Measurements from ENCODE around the gene DEPDC5. TPM values are rescaled to one million over a fixed set of nuclear protein-coding genes. Genes with fewer than 3 reads are reported as not detected.
A peak's percentile ranks its signal among the peaks of the same experiment; 100 is the strongest.

Gene DEPDC5
- total and polyA plus RNA-seq, 10 of the 15 experiments (the other 5 are each of a cell fraction or from before 2014, with no cell fraction given): 3.0 to 38.9 (median 22.8) TPM

DNA sequence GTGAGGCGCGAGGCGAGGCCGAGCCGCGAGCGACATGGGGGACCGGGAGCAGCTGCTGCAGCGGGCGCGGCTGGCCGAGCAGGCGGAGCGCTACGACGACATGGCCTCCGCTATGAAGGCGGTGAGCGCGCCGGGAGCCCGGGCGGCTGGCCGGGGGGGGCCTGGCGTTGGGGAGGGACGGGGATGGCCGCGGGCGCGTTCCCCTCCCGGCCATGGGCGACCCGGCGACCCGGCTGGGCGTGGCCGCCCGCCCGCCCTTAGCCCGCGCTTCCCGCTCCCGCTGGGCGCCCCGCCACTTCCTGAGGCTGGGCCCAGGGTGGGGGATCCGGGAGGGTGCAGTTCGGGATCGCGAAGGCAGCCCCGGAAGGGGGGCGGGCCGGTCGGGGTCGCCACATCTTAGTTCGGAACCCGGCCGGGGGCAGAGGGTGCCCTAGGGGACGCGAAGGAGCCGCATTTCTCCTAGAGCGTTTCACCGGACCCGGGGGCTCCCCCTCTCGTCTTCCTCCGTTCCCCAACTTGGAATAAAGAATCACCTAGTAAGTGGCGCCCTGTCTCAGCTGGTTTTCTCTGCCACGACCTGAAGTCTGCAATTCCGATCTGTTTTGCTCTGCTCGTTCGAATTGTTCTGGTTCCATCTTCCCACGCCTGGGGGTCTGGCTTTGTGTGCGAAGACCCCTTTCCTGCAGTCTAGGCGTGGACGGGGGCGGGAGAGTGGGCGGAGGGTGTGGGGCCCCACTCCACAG lies 191.1 kb downstream of the DEPDC5 start:
- Histone ChIP-seq H3K27me3 (replicated peaks in 1 of 2; ENCODE audit: control insufficient read depth in 2 of 2, insufficient read depth in 2 of 2, low read length in 1 of 2) (no peaks in the 10 kb centered on the region), H3K9me3 (replicated peaks; ENCODE audit: control insufficient read depth, insufficient read depth, low read length) (no peaks in the 10 kb centered on the region), H3K9ac (ENCODE audit: control insufficient read depth, insufficient read depth, low read length) (peak overlapping the region; percentile 91), H3K27ac (ENCODE audit: control insufficient read depth, insufficient read depth) (peak overlapping the region; percentile 83), H3K36me3 (ENCODE audit: control insufficient read depth in 2 of 2, insufficient read depth in 2 of 2, low read length in 1 of 2) (peaks cover 0 to 3% of the 10 kb centered on the region in 2 experiments; a peak in 3 of 4 replicates), H3K4me1 (ENCODE audit: control insufficient read depth, insufficient read depth, low read length) (peaks cover 13% of the 10 kb centered on the region), H2AFZ (ENCODE audit: control insufficient read depth, low read depth, low read length) (peak overlapping the region; percentile 94), H3K4me2 (ENCODE audit: control insufficient read depth, insufficient read depth) (peak overlapping the region; percentile 75), H3K4me3 (peak overlapping the region; percentile 100), H4K20me1 (ENCODE audit: control insufficient read depth, insufficient read depth) (0 out of 2 replicates have a peak, but pooled peaks cover 3% of the 10 kb centered on the region), H3K79me2 (ENCODE audit: control insufficient read depth, insufficient read depth, low read length) (peaks cover 46% of the 10 kb centered on the region)
- DNase-seq (ENCODE audit: low read depth, low spot score) (no peak), FAIRE-seq (no peak), ATAC-seq (peak; percentile 21)
- ChIA-PET POLR2A (interaction anchor here (1.1 kb wide), 1 partner anchor 86 kb away, joined by 3 read pairs; no protein-coding TSS in a partner anchor), RAD21 (ENCODE audit: unreplicated experiment) (interaction anchor here (1.3 to 4.0 kb wide), 2 partner anchors 25 to 279 kb away, joined by 5 to 29 read pairs; no protein-coding TSS in a partner anchor), SMC1A (ENCODE audit: uncharacterized antibody, unreplicated experiment) (interaction anchor here (1.0 to 10.0 kb wide), 6 partner anchors 10 to 467 kb away, joined by 3 to 99 read pairs (median 4); partner anchors contain the start of genes PISD and RTCB), CTCF (interaction anchor here (0.7 to 7.1 kb wide), 4 partner anchors 25 to 279 kb away, joined by 3 to 140 read pairs (median 14); partner anchors contain the start of gene PISD)
- 2% methylated on average over 24 of the region's 76 CpGs for WGBS (ENCODE audit: insufficient coverage, insufficient replicate concordance, low lambda C conversion rate, missing lambda C conversion rate)
- intact Hi-C loops (cut with micrococcal nuclease; ENCODE audit: unreplicated experiment) (loop anchor here (1.0 to 2.0 kb wide), 2 partner anchors 28 to 190 kb away; partner anchors contain the start of gene DEPDC5), in situ Hi-C loops (cut with MboI) (loop anchor here (5.0 kb wide), 1 partner anchor 283 kb away; the partner anchor contains the start of gene PISD)
- BruUV-seq (replicated peaks): no TSS peak
- peak; percentile 57 for TF ChIP-seq IKZF1 (conservative IDR thresholded peaks at IDR 0.05)
- TF ChIP-seq LARP7 (IDR thresholded peaks at IDR 0.05): peak; percentile 92; the same call in 1 of the 2 replicates
- peak; percentile 70; the same call in 1 of the 2 replicates for TF ChIP-seq NR2F1 (conservative IDR thresholded peaks at IDR 0.05)
- 0 out of 2 replicates have a peak, but pooled peaks have one; percentile 30 for TF ChIP-seq ZNF687 (IDR thresholded peaks at IDR 0.05)
- 0 out of 2 replicates have a peak, but pooled peaks have one; percentile 16 for TF ChIP-seq ZNF217 (IDR thresholded peaks at IDR 0.05)
- 0 out of 2 replicates have a peak, but pooled peaks have one; percentile 4 for TF ChIP-seq TAF1 (IDR thresholded peaks at IDR 0.05; ENCODE audit: borderline replicate concordance, low read depth, low read length)
- TF ChIP-seq BACH1 (IDR thresholded peaks at IDR 0.05; ENCODE audit: borderline replicate concordance): 0 out of 2 replicates have a peak, but pooled peaks have one; percentile 14
- TF ChIP-seq CHD4 (IDR thresholded peaks at IDR 0.05): no peak
- TF ChIP-seq NBN (IDR thresholded peaks at IDR 0.05): 0 out of 2 replicates have a peak, but pooled peaks have one; percentile 17
- TF ChIP-seq ZBTB11 (CRISPR knock-in tag; IDR thresholded peaks at IDR 0.05): no peak
- 0 out of 2 replicates have a peak, but pooled peaks have one; percentile 56 for TF ChIP-seq BCLAF1 (IDR thresholded peaks at IDR 0.05)
- TF ChIP-seq CBX3 (IDR thresholded peaks at IDR 0.05; ENCODE audit: borderline replicate concordance, low read depth): no peak
